OCI-LY3 (cell line): ENCODE measurements around the gene TMEM86B.

ENCODE experiments used
- H2AFZ ChIP-seq: fragments of 200-600, 300-600 bp; shearing (Covaris generic); 2 replicates; pipeline ENCODE4 v1.6.0; 2014; ENCODE audit warnings: antibody characterized with exemption, low read depth, low read length
- H3K27ac ChIP-seq: fragments of 200-600, 300-600 bp; sonication (generic); 2 replicates; pipeline ENCODE4 v1.5.1; 2014; ENCODE audit warnings: mild to moderate bottlenecking, low read length, moderate library complexity, mixed read lengths
- H3K27me3 ChIP-seq: fragments of 200-600, 300-600 bp; sonication (generic); 2 replicates; pipeline ENCODE4 v1.6.1; 2014; ENCODE audit warnings: low read depth, low read length, mixed read lengths
- H3K36me3 ChIP-seq: fragments of 200-600, 300-600 bp; sonication (generic); replicated peaks from 2 replicates; pipeline ENCODE3; 2014; ENCODE audit warnings: low read depth, low read length, mixed read lengths
- H3K4me1 ChIP-seq: fragments of 300-600, 200-600 bp; sonication (generic); 2 replicates; pipeline ENCODE4 v1.6.1; 2014; ENCODE audit warnings: low read length, mixed read lengths
- H3K4me2 ChIP-seq: fragments of 200-600, 300-600 bp; sonication (generic); 2 replicates; pipeline ENCODE4 v1.6.1; 2014; ENCODE audit warnings: low read length, mixed read lengths
- H3K4me3 ChIP-seq: fragments of 300-600, 200-600 bp; sonication (generic); 2 replicates; pipeline ENCODE4 v1.5.1; 2014; ENCODE audit warnings: antibody characterized with exemption, mild to moderate bottlenecking, low read length, moderate library complexity
- H3K79me2 ChIP-seq: fragments of 300-600, 200-600 bp; shearing (Covaris generic); 2 replicates; pipeline ENCODE4 v1.6.1; 2014; ENCODE audit warnings: mild to moderate bottlenecking, low read length, mixed read lengths
- H3K9ac ChIP-seq: fragments of 300-600, 200-600 bp; shearing (Covaris generic); 2 replicates; pipeline ENCODE4 v1.6.0; 2014; ENCODE audit warnings: mild to moderate bottlenecking, low read length, moderate library complexity
- H3K9me3 ChIP-seq: fragments of 200-600, 300-600 bp; shearing (Covaris generic); 2 replicates; pipeline ENCODE4 v1.6.1; 2014; ENCODE audit warnings: low read length, mixed read lengths; ENCODE audit not compliant: insufficient read depth
- H4K20me1 ChIP-seq: fragments of 200-600, 300-600 bp; sonication (generic); 2 replicates; pipeline ENCODE4 v1.6.1; 2016; ENCODE audit warnings: low read length, mixed read lengths; ENCODE audit not compliant: insufficient read depth
- EZH2phosphoT487 ChIP-seq: fragments of 200-600 bp; shearing (Covaris generic); IDR thresholded peaks from 2 replicates; pipeline ENCODE4 v1.6.1; 2018; ENCODE audit warnings: antibody characterized with exemption, mixed run types, low read depth
- TF ChIP-seq, protein P1 (sequence below): fragments of 200-600, 300-600 bp; sonication (generic); IDR thresholded peaks from 2 replicates; pipeline ENCODE4 v1.5.1; 2014; ENCODE audit warnings: antibody characterized with exemption, low read length, low read depth

TMEM86B gene

GRCh38 chr19:55186080-55186479 lies 42.5 kb downstream of the TMEM86B start:
- H2AFZ ChIP-seq = no peak overlapping the region
- H3K36me3 ChIP-seq = no peaks in the 10 kb centered on the region
- H3K4me2 ChIP-seq = no peak overlapping the region

GRCh38 chr19:55181740-55182139 lies 46.8 kb downstream of the TMEM86B start:
- Histone ChIP-seq H3K36me3 (no peaks in the 10 kb centered on the region), H2AFZ (no peak overlapping the region), H3K9me3 (no peaks in the 10 kb centered on the region), H4K20me1 (no peaks in the 10 kb centered on the region), H3K4me1 (no peaks in the 10 kb centered on the region), H3K27me3 (peaks cover 7% of the 10 kb centered on the region; the same call in 1 of the 2 replicates), H3K9ac (no peak overlapping the region), H3K27ac (no peak overlapping the region), H3K4me2 (no peak overlapping the region), H3K79me2 (no peaks in the 10 kb centered on the region), H3K4me3 (no peak overlapping the region)
- TF ChIP-seq EZH2phosphoT487 = no peak
- TF ChIP-seq, protein P1, sequence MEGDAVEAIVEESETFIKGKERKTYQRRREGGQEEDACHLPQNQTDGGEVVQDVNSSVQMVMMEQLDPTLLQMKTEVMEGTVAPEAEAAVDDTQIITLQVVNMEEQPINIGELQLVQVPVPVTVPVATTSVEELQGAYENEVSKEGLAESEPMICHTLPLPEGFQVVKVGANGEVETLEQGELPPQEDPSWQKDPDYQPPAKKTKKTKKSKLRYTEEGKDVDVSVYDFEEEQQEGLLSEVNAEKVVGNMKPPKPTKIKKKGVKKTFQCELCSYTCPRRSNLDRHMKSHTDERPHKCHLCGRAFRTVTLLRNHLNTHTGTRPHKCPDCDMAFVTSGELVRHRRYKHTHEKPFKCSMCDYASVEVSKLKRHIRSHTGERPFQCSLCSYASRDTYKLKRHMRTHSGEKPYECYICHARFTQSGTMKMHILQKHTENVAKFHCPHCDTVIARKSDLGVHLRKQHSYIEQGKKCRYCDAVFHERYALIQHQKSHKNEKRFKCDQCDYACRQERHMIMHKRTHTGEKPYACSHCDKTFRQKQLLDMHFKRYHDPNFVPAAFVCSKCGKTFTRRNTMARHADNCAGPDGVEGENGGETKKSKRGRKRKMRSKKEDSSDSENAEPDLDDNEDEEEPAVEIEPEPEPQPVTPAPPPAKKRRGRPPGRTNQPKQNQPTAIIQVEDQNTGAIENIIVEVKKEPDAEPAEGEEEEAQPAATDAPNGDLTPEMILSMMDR = no peak

More at GRCh38 chr19:55186080-55186479, 42.5 kb downstream of the TMEM86B start:
- H3K79me2 ChIP-seq = no peaks in the 10 kb centered on the region
- H3K4me3 ChIP-seq = no peak overlapping the region
- TF ChIP-seq, protein P1 = no peak
- no peak for TF ChIP-seq EZH2phosphoT487
- H3K9me3 ChIP-seq = no peaks in the 10 kb centered on the region
- H4K20me1 ChIP-seq = no peaks in the 10 kb centered on the region
- peaks cover 7% of the 10 kb centered on the region; the same call in 1 of the 2 replicates for H3K27me3 ChIP-seq
- no peaks in the 10 kb centered on the region for H3K4me1 ChIP-seq
- no peak overlapping the region for H3K27ac ChIP-seq
- no peak overlapping the region for H3K9ac ChIP-seq

DNA sequence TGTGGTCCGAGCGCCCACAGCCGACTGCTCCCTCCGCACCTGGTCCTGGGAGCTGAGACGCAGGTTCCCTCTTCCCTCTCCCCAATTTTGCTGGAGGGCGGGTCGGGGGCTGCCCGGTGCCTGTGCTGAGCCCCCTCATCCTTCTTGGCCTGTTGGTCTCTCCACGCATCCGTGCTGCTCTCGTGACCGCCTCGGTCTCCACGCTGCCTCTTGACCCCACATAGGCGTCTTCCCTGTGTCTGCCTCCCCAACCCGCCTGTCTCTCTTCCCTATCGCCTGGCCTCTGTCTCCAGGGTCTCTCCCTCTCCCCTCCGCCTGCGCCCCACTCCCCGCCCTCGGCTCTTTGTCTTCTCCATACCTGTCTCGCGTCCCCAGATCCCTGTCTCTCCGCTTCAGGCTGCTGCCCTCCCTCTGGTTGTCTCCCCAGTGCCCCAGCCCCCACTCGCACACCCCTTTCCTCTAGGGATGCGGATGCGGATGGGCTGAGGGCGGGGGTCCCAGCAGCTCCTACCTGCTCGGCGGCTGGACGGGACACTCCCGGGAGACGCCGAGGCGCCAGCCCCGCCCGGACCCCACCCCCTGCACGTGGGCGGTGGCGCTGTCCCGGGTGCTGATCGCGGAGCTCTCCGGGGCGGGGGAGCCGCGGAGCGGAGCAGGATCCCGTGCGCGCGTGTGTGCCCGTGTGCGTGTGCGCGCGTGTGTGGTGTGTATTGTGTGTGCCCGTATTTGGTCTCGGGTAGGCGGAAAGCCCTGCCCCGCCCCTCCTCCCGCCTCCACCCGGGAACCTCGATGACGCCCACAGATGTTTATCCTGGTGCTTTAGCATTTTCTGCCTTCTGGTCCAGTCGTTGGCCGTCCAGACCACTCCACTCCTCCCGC lies 48.7 kb downstream of the TMEM86B start, which contains the start of gene SYT5:
Gene SYT5, minus strand, starts transcription at position 684 of the 879 bp plus-strand sequence. CDS start 1,248 bp downstream, outside the sequence.
- no peak within 1 kb of the TSS for H3K27ac ChIP-seq
- H2AFZ ChIP-seq = no peak within 1 kb of the TSS
- H4K20me1 ChIP-seq = no peaks in the 10 kb centered on the region
- no peaks in the 10 kb centered on the region for H3K36me3 ChIP-seq
- H3K4me1 ChIP-seq = no peaks in the 10 kb centered on the region
- H3K79me2 ChIP-seq = no peaks in the 10 kb centered on the region
- H3K4me3 ChIP-seq = no peak within 1 kb of the TSS
- TF ChIP-seq, protein P1 = no peak
- no peak for TF ChIP-seq EZH2phosphoT487
- H3K4me2 ChIP-seq = no peak within 1 kb of the TSS
- no peaks in the 10 kb centered on the region for H3K9me3 ChIP-seq
- H3K9ac ChIP-seq = no peak within 1 kb of the TSS
- H3K27me3 ChIP-seq = 0 out of 2 replicates have a peak, but pooled peaks cover 3% of the 10 kb centered on the region

DNA sequence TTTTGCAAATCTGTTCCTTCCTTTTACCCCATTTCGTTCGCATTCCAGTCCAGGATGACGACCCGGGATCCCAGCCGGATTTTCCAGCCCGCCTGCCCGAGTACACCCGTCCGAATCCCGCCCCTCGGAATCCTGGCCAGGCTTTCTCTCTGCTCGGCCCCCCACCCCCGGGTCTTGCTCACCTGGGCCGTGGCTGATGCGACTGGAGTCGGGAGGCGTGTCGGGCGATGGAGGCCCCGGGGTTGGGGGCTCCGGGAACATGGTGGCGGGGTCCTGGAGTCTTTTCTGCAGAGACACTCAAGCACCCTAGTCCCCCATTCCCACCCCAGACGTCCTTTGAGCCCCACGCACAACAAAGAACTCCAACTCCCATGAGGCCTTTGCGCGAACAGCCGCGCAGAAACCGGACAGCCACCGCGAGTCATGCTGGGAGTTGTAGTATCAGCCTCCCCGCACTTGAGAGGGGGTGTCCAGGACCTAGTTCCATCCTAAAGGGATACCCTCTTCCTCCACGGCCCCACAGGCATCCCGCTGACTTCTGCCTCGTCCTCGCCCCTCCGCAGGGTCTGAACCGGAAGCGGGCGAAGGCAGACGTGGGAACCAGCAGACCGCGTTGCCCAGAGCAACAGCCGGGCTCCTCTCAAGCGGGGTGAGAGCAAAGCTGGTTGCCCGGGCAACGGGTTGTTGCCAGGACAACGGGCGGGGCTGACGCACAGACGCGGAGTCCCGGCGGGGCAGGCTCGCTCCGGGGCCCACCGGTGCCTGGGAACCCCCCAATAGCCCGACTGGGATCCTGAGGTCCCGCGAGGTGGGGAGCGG lies 49.6 kb downstream of the TMEM86B start:
- H3K4me3 ChIP-seq = no peak overlapping the region
- no peaks in the 10 kb centered on the region for H3K9me3 ChIP-seq
- H3K4me1 ChIP-seq = no peaks in the 10 kb centered on the region
- H3K27me3 ChIP-seq = 0 out of 2 replicates have a peak, but pooled peaks cover 3% of the 10 kb centered on the region
- no peaks in the 10 kb centered on the region for H4K20me1 ChIP-seq
- TF ChIP-seq EZH2phosphoT487 = no peak
- TF ChIP-seq, protein P1 = no peak
- no peak overlapping the region for H3K27ac ChIP-seq
- no peak overlapping the region for H3K9ac ChIP-seq
- no peak overlapping the region for H2AFZ ChIP-seq
- no peaks in the 10 kb centered on the region for H3K36me3 ChIP-seq
- H3K79me2 ChIP-seq = no peaks in the 10 kb centered on the region
- H3K4me2 ChIP-seq = no peak overlapping the region
